Right cardiac atrium (tissue), 5 donors: ENCODE results near the gene SEPTIN12. TPM values are rescaled to one million over a fixed set of nuclear protein-coding genes. Genes with fewer than 3 reads are reported as not detected.

Experiments
- ATAC-seq, 2 donors: fragments of 200-7000 bp; cut with Tn5 transposase; one replicate each; pipeline versions ENCODE4 v1.8.0 to v1.9.1; 2020; ENCODE audit warnings: moderate library complexity in 2 of 2, mild to moderate bottlenecking in 1 of 2
- DNase-seq, 3 donors: peaks; one replicate each; pipeline ENCODE4 v3.0.0-alpha.2; 2020
- H3K27ac ChIP-seq: one replicate; pipeline ENCODE4 v1.5.1; 2013; ENCODE audit warnings: mild to moderate bottlenecking, low read length, control low read depth, moderate library complexity
- H3K27me3 ChIP-seq: one replicate; pipeline ENCODE4 v1.6.1; 2013; ENCODE audit not compliant: control insufficient read depth, insufficient read depth
- H3K4me1 ChIP-seq: one replicate; pipeline ENCODE4 v1.6.1; 2013; ENCODE audit warnings: low read length; ENCODE audit not compliant: control insufficient read depth, insufficient read depth
- H3K4me3 ChIP-seq: one replicate; pipeline ENCODE4 v1.5.1; 2013; ENCODE audit warnings: low read length, control low read depth
- H3K9me3 ChIP-seq: one replicate; pipeline ENCODE4 v1.6.1; 2013; ENCODE audit warnings: low read length; ENCODE audit not compliant: control insufficient read depth
- WGBS: extraction: QIAGEN DNeasy Blood & Tissue Kit; methylation state at CpG from one replicate; pipeline ENCODE4 v1.1.7; 2013; 5-methylcytosine and 5-hydroxymethylcytosine counted together
- intact Hi-C, 4 donors: fragments of 100-400 bp; cut with DNase I; formaldehyde crosslinking; loops; one replicate each; pipeline versions ENCODE4 v1.11.0 to v1.14.0; 2022 to 2023
- polyA plus RNA-seq: library from polyadenylated mRNA; stranded (reverse); fragments of 200-250 nt; gene quantifications from one replicate; pipeline ENCODE4 v1.2.3, GENCODE V29; 2013
- total RNA-seq, 4 donors: library from RNA; stranded (reverse); fragmentation: NEBNext Ultra II Directional; extraction: Animal tissue kit (Norgen Biotek cat#: 25700); gene quantifications; one replicate each; pipeline ENCODE4 v1.2.1, GENCODE V29; 2021
- donor health status: healthy with polysubstance abuse.
- donor health status: DM: no; HTN: yes; CAD: no.
- donor health status: DM: no; HTN: no; CAD: no.
- donor health status: DM: no; HTN: yes; CAD: no; lungs with severe emphysema.
- donor health status: DM: yes; HTN: yes; CAD: no.

Gene SEPTIN12
- total and polyA plus RNA-seq, 5 donors: 0.64 TPM; not detected in 4

- Histone ChIP-seq H3K4me1 (no peaks in the 10 kb centered on the region), H3K9me3 (no peaks in the 10 kb centered on the region), H3K4me3 (peak overlapping the region; percentile 66), H3K27ac (peak overlapping the region; percentile 64), H3K27me3 (no peaks in the 10 kb centered on the region)
- intact Hi-C loops: loop anchor here in 1 of 4 donors (10.0 kb wide), 1 partner anchor 152 kb away; the partner anchor contains the start of gene SEC14L5
- DNase-seq (peak; percentile 94 to 97 (median 97)), ATAC-seq (peak; percentile 95 to 96)
- under 1% methylated on average over 59 of the region's 59 CpGs for WGBS
Observed at GRCh38 chr16:4802659-4803287, 14.6 kb upstream of the SEPTIN12 start.

- intact Hi-C loops: loop anchor here in 1 of 4 donors (10.0 kb wide), 1 partner anchor 153 kb away; the partner anchor contains the start of gene SEC14L5
Observed at GRCh38 chr16:4801962-4802658, 14.0 kb upstream of the SEPTIN12 start, which contains the start of gene ROGDI. TSS of gene ROGDI (minus strand) at chr16:4802633. CDS start at chr16:4802571, 62 bp downstream.

DNA sequence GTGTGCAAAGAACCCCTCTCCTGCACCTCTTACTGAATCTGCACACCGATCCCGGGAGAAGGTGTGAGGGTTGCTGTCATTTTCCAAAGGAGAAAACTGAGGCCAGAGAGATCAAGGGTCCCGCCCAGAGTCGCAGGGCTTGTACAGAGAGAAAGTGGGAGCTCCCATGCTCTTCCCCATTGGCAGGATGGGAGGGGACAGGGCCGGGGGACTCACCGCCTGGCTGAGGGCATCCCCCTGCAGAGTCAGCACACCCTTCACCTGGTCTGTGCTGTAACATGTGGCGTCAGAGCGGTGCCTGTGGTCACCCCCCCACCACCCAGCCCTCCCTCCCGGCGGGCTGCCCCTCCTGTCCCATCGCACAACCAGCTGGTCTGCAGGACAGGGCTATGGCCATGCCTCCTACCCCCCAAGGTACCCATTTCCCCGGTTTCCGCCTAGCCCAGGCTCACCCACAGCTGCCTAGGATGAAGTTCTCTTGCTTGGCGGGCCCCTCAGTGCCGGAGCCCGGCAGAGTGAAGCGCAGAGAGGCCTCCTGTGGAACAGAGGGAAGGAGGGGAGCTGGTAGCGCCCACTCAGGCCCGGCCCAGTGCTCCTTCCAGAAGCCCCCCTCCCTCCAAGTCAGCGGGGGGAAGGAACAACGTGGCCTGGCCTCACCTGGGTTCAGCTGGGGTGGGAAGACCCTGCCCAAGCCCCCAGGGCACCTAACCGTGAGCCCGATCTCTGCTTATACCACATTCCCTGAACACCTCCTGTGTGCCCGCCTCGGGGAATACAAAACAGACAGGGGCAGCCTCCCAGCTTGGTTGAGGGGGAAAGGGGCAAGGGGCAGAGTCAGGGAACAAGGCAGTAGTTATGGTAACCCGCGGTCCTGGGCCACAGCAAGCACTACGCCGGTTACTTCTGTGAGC, 13.2 kb upstream of the SEPTIN12 start:
- no peaks in the 10 kb centered on the region for H3K9me3 ChIP-seq
- 56% methylated on average over 29 of the region's 29 CpGs for WGBS
- H3K27ac ChIP-seq: peak overlapping the region; percentile 64
- no peaks in the 10 kb centered on the region for H3K4me1 ChIP-seq
- H3K27me3 ChIP-seq: no peaks in the 10 kb centered on the region
- ATAC-seq (no peak), DNase-seq (peak in 1 of 3 donors; percentile 58)
- peak overlapping the region; percentile 66 for H3K4me3 ChIP-seq
- intact Hi-C loops: loop anchor here in 1 of 4 donors (10.0 kb wide), 1 partner anchor 153 kb away; the partner anchor contains the start of gene SEC14L5

More at GRCh38 chr16:4801962-4802658, 14.0 kb upstream of the SEPTIN12 start, which contains the start of gene ROGDI:
- DNase-seq (peak; percentile 72 to 94 (median 90)), ATAC-seq (peak; percentile 13 to 60)
- H3K4me1 ChIP-seq: no peaks in the 10 kb centered on the region
- H3K9me3 ChIP-seq: no peaks in the 10 kb centered on the region
- WGBS: under 1% methylated on average over 70 of the region's 70 CpGs
- H3K27ac ChIP-seq: peak within 1 kb of the TSS; percentile 64
- peak within 1 kb of the TSS; percentile 66 for H3K4me3 ChIP-seq
- no peaks in the 10 kb centered on the region for H3K27me3 ChIP-seq

GRCh38 chr16:4800290-4801041, 12.3 kb upstream of the SEPTIN12 start:
- no peaks in the 10 kb centered on the region for H3K9me3 ChIP-seq
- 68% methylated on average over 17 of the region's 17 CpGs for WGBS
- H3K4me1 ChIP-seq: no peaks in the 10 kb centered on the region
- H3K4me3 ChIP-seq: no peak overlapping the region
- H3K27ac ChIP-seq: no peak overlapping the region
- intact Hi-C loops: loop anchor here in 1 of 4 donors (10.0 kb wide), 1 partner anchor 154 kb away; the partner anchor contains the start of gene SEC14L5
- H3K27me3 ChIP-seq: no peaks in the 10 kb centered on the region
- DNase-seq: peak in 2 of 3 donors; percentile 77 to 78
- ATAC-seq: no peak

GRCh38 chr16:4799171-4799855, 11.2 kb upstream of the SEPTIN12 start:
- DNase-seq (peak in 1 of 3 donors; percentile 41), ATAC-seq (no peak)
- Histone ChIP-seq H3K9me3 (no peaks in the 10 kb centered on the region), H3K4me1 (no peaks in the 10 kb centered on the region), H3K27ac (no peak overlapping the region), H3K4me3 (no peak overlapping the region), H3K27me3 (no peaks in the 10 kb centered on the region)
- WGBS: 93% methylated on average over 19 of the region's 19 CpGs
- intact Hi-C loops: no loop called here

DNA sequence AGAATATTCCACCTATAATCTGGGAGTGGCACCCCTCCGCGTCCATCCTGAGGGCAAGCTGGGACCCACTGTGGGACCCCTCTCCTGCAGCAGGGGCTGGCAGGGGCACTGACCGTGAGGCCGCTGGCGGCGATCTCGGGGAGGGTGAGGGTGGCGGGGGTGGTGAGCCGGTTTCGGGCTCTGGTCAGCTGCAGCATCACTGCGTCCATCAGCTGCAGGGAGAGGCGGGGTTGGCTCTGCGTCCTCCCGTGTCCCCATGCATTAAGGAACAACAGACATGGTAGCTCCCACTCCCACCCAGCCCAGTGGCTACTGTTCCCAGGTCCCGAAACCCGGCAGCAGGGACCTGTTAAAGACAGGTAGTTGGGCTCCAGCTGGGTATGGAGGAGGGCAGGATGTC, 10.3 kb upstream of the SEPTIN12 start:
- intact Hi-C loops: no loop called here

DNA sequence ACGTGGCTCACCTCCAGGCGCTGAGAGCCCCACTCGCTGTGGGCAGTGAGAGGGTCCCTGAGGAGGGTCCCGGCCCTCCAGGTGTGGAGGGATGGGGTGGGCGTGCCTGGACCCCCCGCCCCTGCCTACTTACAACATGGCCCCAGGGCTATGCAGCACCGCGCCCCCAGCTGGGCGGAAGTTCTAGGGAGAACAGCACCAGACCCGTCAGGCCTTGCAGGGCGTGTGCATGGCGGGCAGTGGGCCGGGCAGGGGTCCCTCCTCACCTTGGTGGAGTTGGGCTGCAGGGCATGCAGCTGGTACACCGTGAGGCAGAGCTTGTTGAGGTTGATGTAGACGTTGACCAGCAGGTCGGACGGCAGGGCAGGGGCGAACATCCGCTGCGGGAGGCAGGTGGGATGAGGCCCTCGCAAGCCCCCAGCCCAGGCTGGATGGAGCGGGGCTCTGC, 9.7 kb upstream of the SEPTIN12 start:
- WGBS: 93% methylated on average over 22 of the region's 22 CpGs
- intact Hi-C loops: no loop called here
- H3K27me3 ChIP-seq: no peaks in the 10 kb centered on the region
- DNase-seq: peak in 1 of 3 donors; percentile 58
- H3K27ac ChIP-seq: no peak overlapping the region
- no peaks in the 10 kb centered on the region for H3K4me1 ChIP-seq
- ATAC-seq: no peak
- no peaks in the 10 kb centered on the region for H3K9me3 ChIP-seq
- H3K4me3 ChIP-seq: no peak overlapping the region

More for the DNA sequence above, 10.3 kb upstream of the SEPTIN12 start:
- peak in 1 of 3 donors; percentile 63 for DNase-seq
- no peak overlapping the region for H3K27ac ChIP-seq
- no peak for ATAC-seq
- no peaks in the 10 kb centered on the region for H3K4me1 ChIP-seq
- no peaks in the 10 kb centered on the region for H3K9me3 ChIP-seq
- 93% methylated on average over 16 of the region's 16 CpGs for WGBS
- no peaks in the 10 kb centered on the region for H3K27me3 ChIP-seq
- H3K4me3 ChIP-seq: no peak overlapping the region

GRCh38 chr16:4796982-4797804, 9.0 kb upstream of the SEPTIN12 start:
- no peak for ATAC-seq
- Histone ChIP-seq H3K4me3 (no peak overlapping the region), H3K9me3 (no peaks in the 10 kb centered on the region), H3K27me3 (no peaks in the 10 kb centered on the region), H3K4me1 (no peaks in the 10 kb centered on the region), H3K27ac (no peak overlapping the region)
- DNase-seq: peak in 1 of 3 donors; percentile 46
- 87% methylated on average over 21 of the region's 21 CpGs for WGBS
- intact Hi-C loops: no loop called here
